NCI-H460 (cell line): ENCODE data around the gene NMNAT3. TPM values are rescaled to one million over a fixed set of nuclear protein-coding genes. Genes with fewer than 3 reads are reported as not detected.
"Not testable (repeated sequence)": the region's sequence is repeated elsewhere in the genome, so short reads cannot be mapped to it uniquely, and the experiment has no call there.

ENCODE experiments used
- DNase-seq: peaks from one replicate; pipeline ENCODE4 v3.0.0-alpha.2; 2016; ENCODE audit warnings: low read depth; ENCODE audit errors: extremely low read depth
- total RNA-seq: library from RNA; depleted of rRNA; stranded (reverse); fragments of >200 nt; shearing (Covaris generic); gene quantifications from 2 replicates; pipeline ENCODE4 v1.2.3, GENCODE V29; 2014

Gene NMNAT3
- total RNA-seq, 1 experiment from 2014 or later, result 2.4 TPM

DNA sequence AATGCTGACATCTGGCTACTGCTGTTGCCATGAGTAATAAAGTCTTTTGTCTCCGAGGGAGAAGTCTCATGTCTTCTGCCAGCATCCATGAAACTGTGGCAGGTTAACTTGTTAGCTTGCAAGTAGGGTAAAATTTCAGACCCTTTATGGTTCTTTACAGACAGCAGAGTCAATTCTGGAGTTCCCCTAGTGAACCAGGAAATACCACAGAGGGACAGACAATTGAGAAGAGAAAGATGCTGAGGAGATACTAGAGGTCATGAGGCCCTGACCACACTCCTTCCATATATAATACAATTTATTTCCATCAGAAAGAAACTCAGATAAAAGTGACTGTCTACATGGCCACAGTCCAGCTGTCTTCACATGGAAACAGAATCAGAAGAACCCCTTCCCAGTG, 38.1 kb downstream of the NMNAT3 start:
- no peak for DNase-seq

DNA sequence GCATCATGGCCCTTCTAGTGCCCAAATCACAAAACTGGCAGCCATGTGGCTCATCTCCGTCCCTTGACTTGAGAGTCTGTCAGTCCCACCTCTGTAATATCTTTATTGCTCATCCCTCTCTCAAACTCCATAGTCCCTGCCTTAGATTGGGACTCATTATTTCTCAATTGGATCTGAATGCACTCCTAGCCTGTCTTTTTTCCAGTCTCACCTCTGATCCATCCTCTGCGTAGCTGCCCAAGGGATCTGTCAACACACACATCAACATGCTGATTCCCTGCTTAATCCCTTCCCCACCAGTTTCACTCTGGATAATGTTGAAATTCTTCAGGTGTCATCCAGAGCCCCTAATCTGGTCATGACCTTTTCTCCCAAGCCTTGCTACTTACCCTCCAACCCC, 39.3 kb downstream of the NMNAT3 start:
- no peak for DNase-seq

- DNase-seq, result no peak
Observed at GRCh38 chr3:139636511-139636910, 41.3 kb downstream of the NMNAT3 start.

DNA sequence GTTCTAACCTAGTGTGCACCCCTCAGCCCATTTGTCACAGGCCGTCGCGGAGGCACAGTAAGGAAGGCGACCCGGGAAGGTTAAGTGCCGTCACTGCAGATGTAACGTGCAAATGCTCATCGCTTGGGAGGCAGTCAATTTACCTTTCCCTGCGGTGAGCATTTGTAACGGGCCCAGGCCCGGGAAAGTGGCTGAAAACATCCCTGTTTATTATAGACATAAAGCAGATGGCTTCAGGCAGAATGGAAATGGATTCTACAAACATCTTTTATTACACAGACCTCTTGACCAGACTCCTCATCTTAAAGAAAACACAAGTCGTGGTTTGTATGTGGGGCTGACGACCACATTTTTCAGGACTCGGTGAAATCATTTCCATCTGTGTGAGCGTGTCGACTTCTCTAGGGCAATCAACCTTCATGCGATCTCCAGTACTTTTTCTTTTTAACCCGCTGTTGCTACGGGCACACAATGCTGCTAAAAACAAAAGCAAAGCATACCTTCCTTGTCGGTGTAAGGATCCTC, 43.6 kb downstream of the NMNAT3 start:
- DNase-seq, result no peak

DNA sequence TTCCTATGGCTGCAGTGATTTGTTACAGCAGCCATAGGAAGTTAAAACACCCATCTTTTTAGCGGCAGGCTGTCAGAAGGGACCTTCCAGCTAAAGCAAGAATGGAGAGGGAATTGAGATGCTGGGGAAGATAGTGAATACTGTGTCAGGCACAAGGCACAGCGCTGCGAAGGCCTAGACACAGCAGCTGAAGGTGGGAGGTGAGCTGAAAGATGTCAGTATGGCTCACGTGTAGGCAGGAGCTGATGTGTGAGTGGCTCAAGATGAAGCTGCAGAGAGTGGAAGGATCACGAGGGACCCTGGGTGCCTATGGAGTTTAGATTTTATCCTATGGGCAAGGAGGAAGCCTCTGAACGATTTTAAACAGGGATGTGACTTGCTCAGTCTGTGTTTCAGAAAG, 44.3 kb downstream of the NMNAT3 start:
- no peak for DNase-seq

GRCh38 chr3:139630542-139630941, 47.2 kb downstream of the NMNAT3 start:
- no peak for DNase-seq

DNA sequence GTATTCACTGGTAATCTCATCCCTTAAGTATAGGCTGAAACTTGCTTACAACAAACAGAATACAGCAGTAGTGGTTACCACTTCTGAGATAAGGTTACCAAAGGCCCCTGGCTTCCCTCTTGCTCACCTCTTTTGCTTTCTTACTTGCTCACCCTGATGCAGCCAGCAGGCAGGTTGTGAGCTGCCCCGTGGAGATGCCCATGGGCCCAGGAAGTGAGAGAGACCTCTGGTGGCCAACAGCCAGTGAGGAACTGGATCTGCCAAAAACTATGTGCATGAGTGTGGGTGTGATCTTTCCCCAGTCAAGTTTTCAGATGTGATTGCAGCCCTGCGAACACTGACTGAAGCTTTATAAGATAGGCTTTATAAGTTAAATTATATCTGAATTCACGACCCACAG, 48.7 kb downstream of the NMNAT3 start:
- no peak for DNase-seq

- DNase-seq, result no peak
Observed at GRCh38 chr3:139627759-139628158, 50.0 kb downstream of the NMNAT3 start.

- DNase-seq, result no peak
Observed at GRCh38 chr3:139620438-139620837, 57.3 kb downstream of the NMNAT3 start.

GRCh38 chr3:139619484-139619883, 58.3 kb downstream of the NMNAT3 start:
- no peak for DNase-seq

DNA sequence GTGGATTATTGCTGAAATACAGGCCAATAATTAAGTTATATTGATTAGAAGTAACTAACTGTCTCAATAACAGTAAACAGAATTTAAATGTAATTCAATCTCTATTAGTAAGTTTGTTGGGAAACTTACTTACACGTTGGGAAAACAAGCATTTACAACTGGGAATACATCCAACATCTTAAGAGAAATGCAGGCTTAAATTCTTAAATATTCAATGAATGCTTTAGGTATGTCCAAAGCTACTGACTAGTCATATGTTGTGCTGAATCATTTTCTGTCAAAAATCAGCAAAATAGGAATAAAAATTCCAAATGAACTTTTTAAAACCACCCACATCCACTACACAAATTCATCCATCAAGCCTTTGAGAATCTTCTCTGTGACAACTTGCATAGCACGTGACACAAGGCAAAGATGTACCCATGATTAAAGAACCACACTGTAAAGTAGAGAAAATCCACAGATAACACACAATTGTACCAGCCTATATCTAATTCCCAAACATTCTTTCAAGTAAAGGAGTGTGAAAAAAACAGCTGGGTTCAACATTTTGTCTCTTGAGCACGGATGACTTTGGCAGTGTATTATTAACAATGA, 60.0 kb downstream of the NMNAT3 start:
- no peak for DNase-seq

DNA sequence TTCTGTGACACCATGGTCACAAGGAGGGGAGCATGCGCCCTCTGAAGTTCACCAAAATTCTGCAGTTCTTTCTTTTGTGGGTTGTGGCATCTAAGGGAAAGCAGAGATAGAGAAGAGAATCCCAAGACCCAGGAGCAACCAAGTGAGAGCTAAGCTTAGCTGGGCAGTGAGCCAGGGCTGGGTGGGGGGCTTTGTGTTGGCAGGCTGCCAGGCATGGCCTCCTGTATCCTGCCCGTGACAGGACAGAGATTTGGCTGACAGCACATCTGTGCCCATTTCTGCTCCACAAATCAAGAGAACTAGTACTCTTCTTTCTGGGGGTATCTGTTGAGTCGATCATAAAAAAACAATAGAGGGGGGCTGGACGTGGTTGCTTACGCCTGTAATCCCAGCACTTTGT, 66.2 kb downstream of the NMNAT3 start:
- DNase-seq, result no peak

GRCh38 chr3:139610886-139611285, 66.9 kb downstream of the NMNAT3 start:
- DNase-seq, result no peak

DNA sequence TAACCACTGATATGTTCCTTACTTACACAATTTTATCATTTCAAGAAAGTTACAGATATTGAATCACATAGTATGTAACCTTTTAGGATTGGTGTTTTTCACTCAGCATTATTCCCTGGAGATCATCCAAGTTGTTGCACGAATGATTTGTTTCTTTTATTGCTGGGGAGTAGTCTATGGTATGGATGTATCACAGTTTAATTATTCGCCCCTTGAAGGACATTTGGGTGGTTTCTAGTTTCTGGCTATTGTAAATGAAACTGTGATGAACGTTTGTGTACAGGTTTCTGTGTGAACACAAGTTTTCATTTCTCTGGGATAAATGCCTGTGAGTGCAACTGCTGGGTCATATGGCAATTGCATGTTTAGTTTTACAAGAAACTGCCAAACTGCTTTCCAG, 68.8 kb downstream of the NMNAT3 start:
- no peak for DNase-seq

GRCh38 chr3:139608108-139608380, 69.7 kb downstream of the NMNAT3 start:
- DNase-seq, result no peak

GRCh38 chr3:139607257-139608107, 70.3 kb downstream of the NMNAT3 start:
- no peak for DNase-seq

- no peak for DNase-seq
Observed at GRCh38 chr3:139602003-139602402, 75.8 kb downstream of the NMNAT3 start.

GRCh38 chr3:139601191-139601961, 76.4 kb downstream of the NMNAT3 start:
- no peak for DNase-seq

DNA sequence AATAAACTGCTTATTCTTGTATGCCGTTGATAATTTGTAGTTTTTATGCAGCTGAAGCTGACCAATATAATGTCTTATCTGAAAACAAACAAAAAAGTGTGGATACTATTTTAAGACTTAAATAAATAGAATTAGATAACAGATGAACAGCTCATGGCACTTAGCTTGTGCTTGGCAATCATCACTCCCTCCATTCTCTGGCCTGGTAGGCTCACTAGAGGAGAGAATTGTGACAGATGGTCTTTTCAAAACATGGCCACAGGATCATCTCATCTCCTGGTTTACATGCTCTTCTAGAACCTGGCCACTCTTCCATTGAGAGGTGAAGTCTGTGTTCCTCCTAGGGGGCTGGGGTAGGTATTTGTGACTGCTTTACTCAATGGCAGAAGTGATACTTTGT, 79.8 kb downstream of the NMNAT3 start:
- DNase-seq, result no peak

- not testable (repeated sequence) for DNase-seq
Observed at GRCh38 chr3:139591186-139591585, 86.6 kb downstream of the NMNAT3 start.

DNA sequence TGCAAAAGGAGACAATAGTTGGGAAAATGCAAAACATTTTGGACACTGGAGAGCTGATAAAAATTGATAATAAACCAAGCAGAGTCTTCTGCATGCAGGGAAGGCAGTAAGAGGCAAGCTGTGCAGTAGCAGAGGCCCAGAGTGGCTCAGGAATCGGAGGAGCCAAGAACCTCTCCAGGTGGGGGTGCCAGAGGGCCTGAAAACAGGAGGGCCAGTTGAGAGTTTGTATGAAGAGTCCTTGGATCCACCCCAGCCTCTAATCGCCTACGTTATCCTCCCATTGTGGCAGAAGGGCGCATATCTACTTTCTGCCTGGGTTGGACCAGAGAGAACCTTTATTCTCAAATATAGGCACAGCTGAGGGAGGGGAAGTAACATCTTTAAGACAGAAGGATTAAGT, 89.3 kb downstream of the NMNAT3 start:
- DNase-seq, result no peak

GRCh38 chr3:139587797-139588196, 90.0 kb downstream of the NMNAT3 start:
- no peak for DNase-seq
